ENCODE measurements around the gene CDH13. TPM values are rescaled to one million over a fixed set of nuclear protein-coding genes. Genes with fewer than 3 reads are reported as not detected.

Gene CDH13
- total and polyA plus RNA-seq, 10 of the 15 experiments (the other 5 are each of a cell fraction or from before 2014, with no cell fraction given): under 0.01 to 0.05 TPM; not detected in 8

- no peak for DNase-seq (ENCODE audit: low read depth, low spot score)
- SMC1A ChIA-PET (ENCODE audit: uncharacterized antibody, unreplicated experiment): no interaction called here
- no peak for ATAC-seq
- POLR2A ChIA-PET: no interaction called here
- no TSS peak for BruUV-seq (replicated peaks)
- Histone ChIP-seq H4K20me1 (ENCODE audit: control insufficient read depth, insufficient read depth) (no peaks in the 10 kb centered on the region), H3K9ac (ENCODE audit: control insufficient read depth, insufficient read depth, low read length) (no peak overlapping the region), H3K4me1 (ENCODE audit: control insufficient read depth, insufficient read depth, low read length) (no peaks in the 10 kb centered on the region), H3K79me2 (ENCODE audit: control insufficient read depth, insufficient read depth, low read length) (no peaks in the 10 kb centered on the region), H3K27me3 (replicated peaks in 1 of 2; ENCODE audit: control insufficient read depth in 2 of 2, insufficient read depth in 2 of 2, low read length in 1 of 2) (no peaks in the 10 kb centered on the region), H3K4me3 (no peak overlapping the region), H3K36me3 (ENCODE audit: control insufficient read depth in 2 of 2, insufficient read depth in 2 of 2, low read length in 1 of 2) (no peaks in the 10 kb centered on the region), H3K27ac (ENCODE audit: control insufficient read depth, insufficient read depth) (no peak overlapping the region), H2AFZ (ENCODE audit: control insufficient read depth, low read depth, low read length) (no peak overlapping the region), H3K9me3 (replicated peaks; ENCODE audit: control insufficient read depth, insufficient read depth, low read length) (no peaks in the 10 kb centered on the region), H3K4me2 (ENCODE audit: control insufficient read depth, insufficient read depth) (no peak overlapping the region)
- FAIRE-seq: no peak
- in situ Hi-C loops (cut with MboI): no loop called here
- WGBS (ENCODE audit: insufficient coverage, insufficient replicate concordance, low lambda C conversion rate, missing lambda C conversion rate): 27% methylated on average over 9 of the region's 9 CpGs
- CTCF ChIA-PET: no interaction called here
- TF ChIP-seq BACH1 (IDR thresholded peaks at IDR 0.05; ENCODE audit: borderline replicate concordance) (no peak), SMAD5 (IDR thresholded peaks at IDR 0.05; ENCODE audit: low read depth) (no peak), NFYB (IDR thresholded peaks at IDR 0.05; ENCODE audit: insufficient read depth, low read depth, low read length) (no peak), MEF2B (IDR thresholded peaks at IDR 0.05; ENCODE audit: partially characterized antibody, poor library complexity, severe bottlenecking) (no peak), HDAC2 (IDR thresholded peaks at IDR 0.05) (no peak), RELA (IDR thresholded peaks at IDR 0.05; ENCODE audit: borderline replicate concordance, partially characterized antibody) (no peak), MAX (IDR thresholded peaks at IDR 0.05; ENCODE audit: low read depth, low read length) (no peak), BRCA1 (IDR thresholded peaks at IDR 0.05; ENCODE audit: low read depth, low read length) (no peak), FOXM1 (IDR thresholded peaks at IDR 0.05; ENCODE audit: low read depth, low read length) (no peak)
- RAD21 ChIA-PET (ENCODE audit: unreplicated experiment): no interaction called here
- intact Hi-C loops (cut with micrococcal nuclease; ENCODE audit: unreplicated experiment): no loop called here
These were observed 288.5 kb downstream of the CDH13 start for GRCh38 chr16:82915139-82915824.
